Measurements from ENCODE around the gene TMEM87B. TPM values are rescaled to one million over a fixed set of nuclear protein-coding genes. Genes with fewer than 3 reads are reported as not detected.

TMEM87B gene
- total and polyA plus RNA-seq, 2 experiments from 2014 or later, result 32.1 to 42.4 TPM

- in situ Hi-C loops (cut with MboI), result no loop called here
- Histone ChIP-seq H4K20me1 (ENCODE audit: insufficient read depth) (no peaks in the 10 kb centered on the region), H3K27me3 (replicated peaks; ENCODE audit: insufficient read depth) (no peaks in the 10 kb centered on the region), H3K4me3 (no peak overlapping the region), H3F3A (ENCODE audit: insufficient read depth) (peaks cover 20% of the 10 kb centered on the region; the same call in 1 of the 2 replicates), H2AFZ (no peak overlapping the region), H3K9me3 (ENCODE audit: low read depth) (no peaks in the 10 kb centered on the region), H3K4me1 (ENCODE audit: insufficient read depth) (peaks cover 19% of the 10 kb centered on the region), H3K9me2 (ENCODE audit: insufficient read depth) (no peaks in the 10 kb centered on the region), H3K79me2 (ENCODE audit: insufficient read depth) (no peaks in the 10 kb centered on the region), H3K9ac (no peak overlapping the region), H3K27ac (no peak overlapping the region), H3K4me2 (ENCODE audit: unreplicated experiment) (no peak overlapping the region), H3K36me3 (ENCODE audit: low read depth) (no peaks in the 10 kb centered on the region)
- no peak for DNase-seq
- TF ChIP-seq EZH2 (IDR thresholded peaks at IDR 0.05; ENCODE audit: insufficient read depth, poor library complexity, severe bottlenecking) (no peak), EZH2phosphoT487 (IDR thresholded peaks at IDR 0.05; ENCODE audit: insufficient read depth, low read depth) (no peak)
- WGBS, 2 experiments (ENCODE audit: low coverage in 1 of 2, low lambda C conversion rate in 2 of 2, missing lambda C conversion rate in 2 of 2), result 95 to 98% methylated on average over 2 of the region's 2 CpGs
Measured at GRCh38 chr2:112029164-112029563, 25.9 kb upstream of the TMEM87B start.

- peak; percentile 31 for DNase-seq
- no peak overlapping the region for H3K4me3 ChIP-seq
- no peaks in the 10 kb centered on the region for H3K36me3 ChIP-seq (ENCODE audit: low read depth)
- 11 to 16% methylated on average over 12 of the region's 12 CpGs for WGBS, 2 experiments (ENCODE audit: low coverage in 1 of 2, low lambda C conversion rate in 2 of 2, missing lambda C conversion rate in 2 of 2)
- H3K4me2 ChIP-seq (ENCODE audit: unreplicated experiment), result peak overlapping the region; percentile 11
- H3K4me1 ChIP-seq (ENCODE audit: insufficient read depth), result peaks cover 19% of the 10 kb centered on the region
- H3K9me3 ChIP-seq (ENCODE audit: low read depth), result no peaks in the 10 kb centered on the region
- H3F3A ChIP-seq (ENCODE audit: insufficient read depth), result peaks cover 21% of the 10 kb centered on the region; the same call in 1 of the 2 replicates
- H2AFZ ChIP-seq, result peak overlapping the region; percentile 19
- H3K9me2 ChIP-seq (ENCODE audit: insufficient read depth), result no peaks in the 10 kb centered on the region
- H4K20me1 ChIP-seq (ENCODE audit: insufficient read depth), result no peaks in the 10 kb centered on the region
- TF ChIP-seq EZH2 (IDR thresholded peaks at IDR 0.05; ENCODE audit: insufficient read depth, poor library complexity, severe bottlenecking) (no peak), EZH2phosphoT487 (IDR thresholded peaks at IDR 0.05; ENCODE audit: insufficient read depth, low read depth) (no peak)
- no peaks in the 10 kb centered on the region for H3K27me3 ChIP-seq (replicated peaks; ENCODE audit: insufficient read depth)
- H3K27ac ChIP-seq, result no peak overlapping the region
- no peak overlapping the region for H3K9ac ChIP-seq
- in situ Hi-C loops (cut with MboI), result loop anchor here (10.0 kb wide), 1 partner anchor 127 kb away; no protein-coding TSS in a partner anchor
- no peaks in the 10 kb centered on the region for H3K79me2 ChIP-seq (ENCODE audit: insufficient read depth)
Measured at GRCh38 chr2:112031473-112032223, 23.4 kb upstream of the TMEM87B start.

GRCh38 chr2:112032224-112032586 lies 22.9 kb upstream of the TMEM87B start:
- peak overlapping the region; percentile 19; the same call in 1 of the 2 replicates for H2AFZ ChIP-seq

GRCh38 chr2:112032689-112033465 lies 22.2 kb upstream of the TMEM87B start:
- H3K27me3 ChIP-seq (replicated peaks; ENCODE audit: insufficient read depth), result no peaks in the 10 kb centered on the region
- H3K9me3 ChIP-seq (ENCODE audit: low read depth), result no peaks in the 10 kb centered on the region
- no peak for TF ChIP-seq EZH2phosphoT487 (IDR thresholded peaks at IDR 0.05; ENCODE audit: insufficient read depth, low read depth)
- TF ChIP-seq EZH2 (IDR thresholded peaks at IDR 0.05; ENCODE audit: insufficient read depth, poor library complexity, severe bottlenecking), result no peak
- H3K9me2 ChIP-seq (ENCODE audit: insufficient read depth), result no peaks in the 10 kb centered on the region
- H3K79me2 ChIP-seq (ENCODE audit: insufficient read depth), result no peaks in the 10 kb centered on the region
- H3F3A ChIP-seq (ENCODE audit: insufficient read depth), result peaks cover 21% of the 10 kb centered on the region; the same call in 1 of the 2 replicates
- peak overlapping the region; percentile 3; the same call in 1 of the 2 replicates for H3K27ac ChIP-seq
- in situ Hi-C loops (cut with MboI), result loop anchor here (10.0 kb wide), 1 partner anchor 128 kb away; no protein-coding TSS in a partner anchor
- H3K4me3 ChIP-seq, result no peak overlapping the region
- no peak overlapping the region for H3K4me2 ChIP-seq (ENCODE audit: unreplicated experiment)
- no peaks in the 10 kb centered on the region for H3K36me3 ChIP-seq (ENCODE audit: low read depth)
- no peaks in the 10 kb centered on the region for H4K20me1 ChIP-seq (ENCODE audit: insufficient read depth)
- WGBS, 2 experiments (ENCODE audit: low coverage in 1 of 2, low lambda C conversion rate in 2 of 2, missing lambda C conversion rate in 2 of 2), result 44 to 50% methylated on average over 4 of the region's 4 CpGs
- no peak overlapping the region for H3K9ac ChIP-seq
- no peak overlapping the region for H2AFZ ChIP-seq
- H3K4me1 ChIP-seq (ENCODE audit: insufficient read depth), result peaks cover 19% of the 10 kb centered on the region
- DNase-seq, result peak; percentile 78

More at GRCh38 chr2:112032224-112032586, 22.9 kb upstream of the TMEM87B start:
- H3F3A ChIP-seq (ENCODE audit: insufficient read depth), result peaks cover 21% of the 10 kb centered on the region; the same call in 1 of the 2 replicates
- no peaks in the 10 kb centered on the region for H4K20me1 ChIP-seq (ENCODE audit: insufficient read depth)
- no peak overlapping the region for H3K27ac ChIP-seq
- 14 to 17% methylated on average over 4 of the region's 4 CpGs for WGBS, 2 experiments (ENCODE audit: low coverage in 1 of 2, low lambda C conversion rate in 2 of 2, missing lambda C conversion rate in 2 of 2)
- no peaks in the 10 kb centered on the region for H3K9me2 ChIP-seq (ENCODE audit: insufficient read depth)
- in situ Hi-C loops (cut with MboI), result loop anchor here (10.0 kb wide), 1 partner anchor 127 kb away; no protein-coding TSS in a partner anchor
- H3K4me1 ChIP-seq (ENCODE audit: insufficient read depth), result peaks cover 19% of the 10 kb centered on the region
- H3K9ac ChIP-seq, result no peak overlapping the region
- DNase-seq, result peak; percentile 47
- no peaks in the 10 kb centered on the region for H3K27me3 ChIP-seq (replicated peaks; ENCODE audit: insufficient read depth)
- no peaks in the 10 kb centered on the region for H3K36me3 ChIP-seq (ENCODE audit: low read depth)
- no peaks in the 10 kb centered on the region for H3K79me2 ChIP-seq (ENCODE audit: insufficient read depth)
- TF ChIP-seq EZH2phosphoT487 (IDR thresholded peaks at IDR 0.05; ENCODE audit: insufficient read depth, low read depth), result no peak
- no peaks in the 10 kb centered on the region for H3K9me3 ChIP-seq (ENCODE audit: low read depth)
- H3K4me2 ChIP-seq (ENCODE audit: unreplicated experiment), result no peak overlapping the region
- H3K4me3 ChIP-seq, result no peak overlapping the region

All from GM23248 (cell line).